IPS-NIHi7 (cell line): ENCODE measurements around the gene TRIM2.
A peak's percentile ranks its signal among the peaks of the same experiment; 100 is the strongest.

Experiments
- DNase-seq: peaks from one replicate; pipeline ENCODE4 v3.0.0; 2012; ENCODE audit warnings: mixed read lengths; ENCODE audit errors: extremely low spot score

TRIM2 gene

GRCh38 chr4:153332936-153333335 is 128.7 kb downstream of the TRIM2 start:
- DNase-seq: no peak

- no peak for DNase-seq
Measured at GRCh38 chr4:153333874-153334273, 129.6 kb downstream of the TRIM2 start.

- no peak for DNase-seq
Measured at GRCh38 chr4:153335665-153336064, 131.4 kb downstream of the TRIM2 start.

- DNase-seq: no peak
Measured at GRCh38 chr4:153337686-153338085, 133.4 kb downstream of the TRIM2 start.

GRCh38 chr4:153341575-153342090 is 137.4 kb downstream of the TRIM2 start:
- DNase-seq: no peak

- no peak for DNase-seq
Measured at GRCh38 chr4:153342751-153343552, 138.7 kb downstream of the TRIM2 start.

- peak; percentile 96 for DNase-seq
Measured at GRCh38 chr4:153344131-153345011, 140.1 kb downstream of the TRIM2 start, which contains the start of gene MND1. MND1 (plus strand) TSS chr4:153344688; CDS start chr4:153344738, 50 bp downstream.

- DNase-seq: peak; percentile 51
Measured at GRCh38 chr4:153345012-153345981, 141.1 kb downstream of the TRIM2 start.

- DNase-seq: no peak
Measured at GRCh38 chr4:153346031-153346430, 141.8 kb downstream of the TRIM2 start.

- peak; percentile 17 for DNase-seq
Measured at GRCh38 chr4:153346563-153346962, 142.3 kb downstream of the TRIM2 start.

- no peak for DNase-seq
Measured at GRCh38 chr4:153347117-153347516, 142.9 kb downstream of the TRIM2 start.

- DNase-seq: no peak
Measured at GRCh38 chr4:153348006-153348405, 143.8 kb downstream of the TRIM2 start.

GRCh38 chr4:153349206-153349805 is 145.1 kb downstream of the TRIM2 start:
- no peak for DNase-seq

- DNase-seq: no peak
Measured at GRCh38 chr4:153362184-153362583, 157.9 kb downstream of the TRIM2 start.

- no peak for DNase-seq
Measured at GRCh38 chr4:153364061-153364460, 159.8 kb downstream of the TRIM2 start.

GRCh38 chr4:153365003-153365402 is 160.8 kb downstream of the TRIM2 start:
- DNase-seq: no peak

GRCh38 chr4:153366486-153366885 is 162.2 kb downstream of the TRIM2 start:
- DNase-seq: no peak

GRCh38 chr4:153367092-153367491 is 162.8 kb downstream of the TRIM2 start:
- DNase-seq: no peak

GRCh38 chr4:153369021-153369420 is 164.8 kb downstream of the TRIM2 start:
- no peak for DNase-seq

- no peak for DNase-seq
Measured at GRCh38 chr4:153371701-153372234, 167.5 kb downstream of the TRIM2 start.
